GM10248 (cell line): ENCODE measurements around the gene RRAS.

Source experiments
- CTCF ChIA-PET: fragments of 300-600 bp; sonication (Branson Sonifier 250); formaldehyde crosslinking; extraction: SDS; loops from one replicate; lab custom pipeline; 2021; ENCODE audit warnings: antibody characterized with exemption; lab: Yijun Ruan, JAX
- POLR2A ChIA-PET: fragments of 350-650 bp; sonication (Branson Sonifier 250); formaldehyde crosslinking; extraction: SDS; loops from one replicate; lab custom pipeline; 2020; ENCODE audit warnings: antibody characterized with exemption; lab: Yijun Ruan, JAX
- DNase-seq: peaks from one replicate; pipeline ENCODE4 v3.0.0; 2012; ENCODE audit errors: extremely low spot score
- TF ChIP-seq, protein P1 (sequence below): IDR thresholded peaks from 2 replicates; pipeline ENCODE4 v1.5.1; 2012; ENCODE audit warnings: mild to moderate bottlenecking, low read depth; ENCODE audit errors: extremely low read depth, missing control alignments, control extremely low read depth

Gene RRAS

DNA sequence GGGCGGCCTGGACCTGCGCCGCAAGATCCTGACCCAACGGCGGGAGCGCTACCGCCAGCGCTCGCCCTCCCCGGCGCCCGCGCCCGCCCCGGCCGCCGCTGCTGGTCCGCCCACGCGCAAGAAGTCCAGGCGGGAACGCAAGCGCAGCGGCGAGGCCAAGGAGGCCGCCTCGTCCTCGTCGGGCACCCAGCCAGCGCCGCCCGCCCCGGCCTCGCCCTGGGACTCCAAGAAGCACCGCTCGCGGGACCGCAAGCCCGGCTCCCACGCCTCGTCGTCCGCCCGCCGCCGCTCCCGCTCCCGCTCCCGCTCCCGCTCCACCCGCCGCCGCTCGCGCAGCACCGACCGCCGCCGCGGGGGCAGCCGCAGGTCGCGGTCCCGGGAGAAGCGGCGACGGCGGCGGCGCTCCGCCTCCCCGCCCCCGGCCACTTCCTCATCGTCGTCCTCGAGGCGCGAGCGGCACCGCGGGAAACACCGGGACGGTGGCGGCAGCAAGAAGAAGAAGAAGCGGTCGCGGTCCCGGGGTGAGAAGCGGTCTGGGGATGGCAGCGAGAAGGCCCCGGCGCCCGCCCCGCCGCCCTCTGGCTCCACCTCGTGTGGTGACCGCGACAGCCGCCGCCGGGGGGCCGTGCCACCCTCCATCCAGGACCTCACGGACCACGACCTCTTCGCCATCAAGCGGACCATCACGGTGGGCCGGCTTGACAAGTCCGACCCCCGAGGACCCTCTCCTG is 12.0 kb upstream of the RRAS start:
- ChIA-PET CTCF (no interaction called here), POLR2A (no interaction called here)
- no peak for DNase-seq
- TF ChIP-seq, protein P1, sequence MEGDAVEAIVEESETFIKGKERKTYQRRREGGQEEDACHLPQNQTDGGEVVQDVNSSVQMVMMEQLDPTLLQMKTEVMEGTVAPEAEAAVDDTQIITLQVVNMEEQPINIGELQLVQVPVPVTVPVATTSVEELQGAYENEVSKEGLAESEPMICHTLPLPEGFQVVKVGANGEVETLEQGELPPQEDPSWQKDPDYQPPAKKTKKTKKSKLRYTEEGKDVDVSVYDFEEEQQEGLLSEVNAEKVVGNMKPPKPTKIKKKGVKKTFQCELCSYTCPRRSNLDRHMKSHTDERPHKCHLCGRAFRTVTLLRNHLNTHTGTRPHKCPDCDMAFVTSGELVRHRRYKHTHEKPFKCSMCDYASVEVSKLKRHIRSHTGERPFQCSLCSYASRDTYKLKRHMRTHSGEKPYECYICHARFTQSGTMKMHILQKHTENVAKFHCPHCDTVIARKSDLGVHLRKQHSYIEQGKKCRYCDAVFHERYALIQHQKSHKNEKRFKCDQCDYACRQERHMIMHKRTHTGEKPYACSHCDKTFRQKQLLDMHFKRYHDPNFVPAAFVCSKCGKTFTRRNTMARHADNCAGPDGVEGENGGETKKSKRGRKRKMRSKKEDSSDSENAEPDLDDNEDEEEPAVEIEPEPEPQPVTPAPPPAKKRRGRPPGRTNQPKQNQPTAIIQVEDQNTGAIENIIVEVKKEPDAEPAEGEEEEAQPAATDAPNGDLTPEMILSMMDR, result no peak

DNA sequence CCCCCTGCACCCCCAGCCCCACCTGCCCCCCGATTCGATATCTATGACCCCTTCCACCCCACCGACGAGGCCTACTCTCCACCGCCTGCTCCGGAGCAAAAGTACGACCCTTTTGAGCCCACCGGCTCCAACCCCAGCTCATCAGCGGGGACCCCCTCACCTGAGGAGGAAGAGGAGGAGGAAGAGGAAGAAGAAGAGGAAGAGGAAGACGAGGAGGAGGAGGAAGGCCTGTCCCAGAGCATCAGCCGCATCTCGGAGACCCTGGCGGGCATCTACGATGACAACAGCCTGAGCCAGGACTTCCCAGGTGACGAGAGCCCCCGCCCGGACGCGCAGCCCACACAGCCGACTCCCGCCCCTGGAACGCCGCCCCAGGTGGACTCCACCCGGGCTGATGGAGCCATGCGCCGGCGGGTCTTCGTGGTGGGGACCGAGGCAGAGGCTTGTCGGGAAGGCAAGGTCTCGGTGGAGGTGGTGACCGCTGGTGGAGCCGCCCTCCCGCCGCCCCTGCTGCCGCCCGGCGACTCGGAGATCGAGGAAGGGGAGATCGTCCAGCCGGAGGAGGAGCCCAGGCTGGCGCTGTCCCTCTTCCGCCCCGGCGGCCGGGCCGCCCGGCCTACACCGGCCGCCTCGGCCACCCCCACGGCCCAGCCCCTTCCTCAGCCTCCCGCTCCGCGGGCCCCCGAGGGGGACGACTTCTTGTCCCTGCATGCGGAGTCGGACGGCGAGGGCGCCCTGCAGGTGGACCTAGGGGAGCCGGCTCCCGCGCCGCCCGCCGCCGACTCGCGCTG is 11.3 kb upstream of the RRAS start:
- DNase-seq, result no peak
- TF ChIP-seq, protein P1, result no peak
- POLR2A ChIA-PET, result no interaction called here
- CTCF ChIA-PET, result no interaction called here

DNA sequence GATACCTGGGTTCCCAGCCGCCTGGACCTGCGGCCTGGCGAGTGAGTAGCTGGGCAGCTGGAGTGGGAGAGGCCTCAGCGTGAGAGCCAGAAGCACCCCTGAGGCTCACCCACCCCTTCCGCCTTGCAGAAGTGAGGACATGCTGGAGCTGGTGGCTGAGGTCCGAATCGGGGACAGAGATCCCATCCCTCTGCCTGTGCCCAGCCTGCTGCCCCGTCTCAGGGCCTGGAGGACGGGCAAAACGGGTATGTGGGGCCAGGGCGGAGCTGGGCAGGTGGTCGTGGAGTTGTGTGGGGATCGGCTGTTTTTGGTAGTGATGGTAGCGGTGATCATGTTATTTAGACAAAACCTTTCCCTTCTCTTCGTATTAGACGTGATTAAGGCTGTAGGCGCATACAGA is 6.6 kb upstream of the RRAS start:
- POLR2A ChIA-PET, result no interaction called here
- no peak for DNase-seq
- CTCF ChIA-PET, result interaction anchor here (1.4 kb wide), 1 partner anchor 29 kb away, joined by 3 read pairs; no protein-coding TSS in a partner anchor
- TF ChIP-seq, protein P1, result no peak

DNA sequence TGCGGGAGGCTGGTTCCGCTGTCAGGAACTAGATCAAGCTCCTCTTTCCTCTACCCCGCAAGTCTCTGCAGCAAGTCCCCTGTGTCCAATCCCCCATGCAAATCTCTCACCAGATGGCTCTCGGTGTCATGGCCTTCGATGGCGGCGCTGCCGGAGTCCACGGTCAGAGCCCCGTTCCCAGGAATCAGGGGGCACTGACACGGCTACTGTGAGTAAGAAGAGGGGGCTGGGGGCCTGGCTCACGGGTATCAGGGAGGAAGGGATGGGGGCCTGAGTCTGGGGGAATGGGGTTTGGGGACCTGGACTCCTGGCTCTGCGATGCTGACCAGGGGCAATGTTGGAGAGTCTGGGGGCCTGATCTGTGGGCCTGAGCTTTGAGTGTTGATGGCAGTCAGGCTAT is 6.1 kb upstream of the RRAS start:
- TF ChIP-seq, protein P1, result no peak
- DNase-seq, result no peak
- POLR2A ChIA-PET, result no interaction called here
- CTCF ChIA-PET, result interaction anchor here (0.8 to 1.4 kb wide), 2 partner anchors 10 to 30 kb away, joined by 3 to 4 read pairs; no protein-coding TSS in a partner anchor

DNA sequence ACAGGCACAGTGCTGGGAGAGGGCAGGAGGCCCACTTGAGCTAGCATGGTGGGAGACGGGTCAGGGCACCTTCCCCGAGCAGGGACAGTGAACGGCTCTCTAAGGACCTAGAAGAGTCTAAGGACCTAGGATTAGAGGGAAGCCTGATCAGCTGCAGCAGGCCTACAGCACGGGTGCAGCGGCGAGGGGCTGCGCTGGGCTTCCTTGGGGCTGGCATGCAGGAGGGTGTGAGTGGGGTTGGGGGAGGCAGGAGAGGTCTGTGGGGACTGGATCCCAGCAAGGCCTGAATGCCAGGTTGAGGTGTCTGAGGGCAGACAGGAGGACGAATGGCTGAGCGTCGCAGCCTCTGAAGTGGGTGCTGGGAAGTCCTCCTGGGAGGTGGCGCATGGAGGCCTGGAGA is 5.6 kb upstream of the RRAS start:
- ChIA-PET CTCF (interaction anchor here (0.8 to 1.4 kb wide), 2 partner anchors 10 to 30 kb away, joined by 3 to 4 read pairs; no protein-coding TSS in a partner anchor), POLR2A (no interaction called here)
- TF ChIP-seq, protein P1, result no peak
- DNase-seq, result no peak

DNA sequence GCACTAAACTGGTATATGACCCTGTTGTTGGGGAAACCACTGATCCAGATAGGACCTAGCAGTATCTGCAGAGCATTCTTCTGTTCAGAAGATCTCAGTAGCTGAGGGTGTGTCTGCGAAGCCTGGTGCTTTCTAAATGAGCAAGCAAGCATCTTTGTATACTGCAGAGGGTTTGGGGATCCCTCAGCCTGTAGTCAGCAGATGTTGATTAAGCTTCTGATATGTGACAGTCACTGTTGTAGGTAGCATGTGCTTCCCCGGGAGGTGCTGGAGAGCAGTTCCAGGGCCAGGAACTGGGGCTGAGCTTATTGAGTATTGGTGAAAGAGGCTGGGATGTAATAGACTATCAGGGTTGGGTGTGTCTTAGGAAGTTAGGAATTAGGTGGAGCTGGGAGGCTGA is 3.5 kb upstream of the RRAS start:
- ChIA-PET POLR2A (interaction anchor here (0.8 to 1.1 kb wide), 2 partner anchors 32 to 285 kb away, joined by 3 read pairs; partner anchors contain the start of genes ATF5 and NUP62), CTCF (interaction anchor here (0.6 to 4.8 kb wide), 6 partner anchors 12 to 97 kb away, joined by 3 to 48 read pairs (median 4); partner anchors contain the start of genes BCL2L12 and IRF3)
- no peak for DNase-seq
- TF ChIP-seq, protein P1, result no peak
